ENCODE results near the gene IGF2R. TPM values are rescaled to one million over a fixed set of nuclear protein-coding genes. Genes with fewer than 3 reads are reported as not detected.

The IGF2R gene
- total and polyA plus RNA-seq, 2 of the 13 experiments (the other 11 are each of a cell fraction or from before 2014, with no cell fraction given) = 38.3 to 70.0 TPM

- no peak for TF ChIP-seq ZNF329 (CRISPR knock-in tag; IDR thresholded peaks at IDR 0.05; ENCODE audit: low read depth)
- no peak for TF ChIP-seq ZNF143 (CRISPR knock-in tag; IDR thresholded peaks at IDR 0.05)
- TF ChIP-seq FOSL1 (CRISPR knock-in tag; IDR thresholded peaks at IDR 0.05; ENCODE audit: borderline replicate concordance) = no peak
- TF ChIP-seq SNAPC5 (CRISPR knock-in tag; IDR thresholded peaks at IDR 0.05; ENCODE audit: borderline replicate concordance) = no peak
- TF ChIP-seq ZNF224 (CRISPR knock-in tag; IDR thresholded peaks at IDR 0.05) = no peak
Measured at GRCh38 chr6:160069050-160069454, 100.2 kb downstream of the IGF2R start (continued).

GRCh38 chr6:160069459-160069858 lies 100.6 kb downstream of the IGF2R start:
- no peak for TF ChIP-seq SIN3A (IDR thresholded peaks at IDR 0.05; ENCODE audit: borderline replicate concordance, low read depth, low read length)
- no peak for TF ChIP-seq ZNF225 (CRISPR knock-in tag; IDR thresholded peaks at IDR 0.05)
- TF ChIP-seq MZF1 (CRISPR knock-in tag; IDR thresholded peaks at IDR 0.05; ENCODE audit: borderline replicate concordance) = no peak
- no peak for TF ChIP-seq HHEX (CRISPR knock-in tag; IDR thresholded peaks at IDR 0.05)
- 0 out of 2 replicates have a peak, but pooled peaks have one; percentile 43 for TF ChIP-seq CREB1 (IDR thresholded peaks at IDR 0.05)
- TF ChIP-seq CREB1 (CRISPR knock-in tag; IDR thresholded peaks at IDR 0.05) = no peak
- TF ChIP-seq GATAD2A (CRISPR knock-in tag; IDR thresholded peaks at IDR 0.05) = no peak
- no peak for TF ChIP-seq TAF15 (IDR thresholded peaks at IDR 0.05; ENCODE audit: low read depth, low read length, poor library complexity, severe bottlenecking)
- intact Hi-C loops (cut with micrococcal nuclease; ENCODE audit: unreplicated experiment) (no loop called here), in situ Hi-C loops (cut with HindIII; ENCODE audit: extremely low pct_ligation_motif_present, low pct_unique_long_range_greater_than_20kb) (no loop called here)
- FAIRE-seq = no peak
- H3K4me2 ChIP-seq (ENCODE audit: low read depth, low read length) = no peak overlapping the region
- WGBS (ENCODE audit: low lambda C conversion rate) = 96% methylated on average over 7 of the region's 7 CpGs
- POLR2A ChIA-PET = no interaction called here
- H3K79me2 ChIP-seq (ENCODE audit: insufficient read depth, low read length) = no peaks in the 10 kb centered on the region
- H3K9me3 ChIP-seq (ENCODE audit: low read length) = no peaks in the 10 kb centered on the region
- CTCF ChIA-PET (ENCODE audit: low intra/inter-chr PET ratio, low total read pairs) = no interaction called here
- ATAC-seq = no peak
- H3K4me3 ChIP-seq (replicated peaks in 1 of 3; ENCODE audit: insufficient read depth in 1 of 3, low read depth in 2 of 3, low read length in 3 of 3) = no peak overlapping the region
- H3K27ac ChIP-seq (ENCODE audit: extremely low read length, insufficient read depth, low read length) = no peak overlapping the region
- DNase-seq (ENCODE audit: low spot score) = no peak
- no peaks in the 10 kb centered on the region; the same call in 1 of the 2 replicates for H4K20me1 ChIP-seq (ENCODE audit: insufficient read depth, low read length)
- BruUV-seq (replicated peaks) = no TSS peak
- no peak overlapping the region for H3K9ac ChIP-seq (ENCODE audit: insufficient read depth, low read depth, low read length)
- peaks cover 8% of the 10 kb centered on the region for H3K4me1 ChIP-seq (ENCODE audit: insufficient read depth, low read length)
- peaks cover 59 to 88% of the 10 kb centered on the region in 2 experiments for H3K36me3 ChIP-seq (replicated peaks in 1 of 2; ENCODE audit: control insufficient read depth in 1 of 2, insufficient read depth in 2 of 2, low read length in 2 of 2)
- H2AFZ ChIP-seq (ENCODE audit: low read length) = no peak overlapping the region
- H3K27me3 ChIP-seq (ENCODE audit: control insufficient read depth in 1 of 2, insufficient read depth in 2 of 2, low read length in 2 of 2) = no peaks in the 10 kb centered on the region

All from HepG2 (cell line).